Neural cell (in vitro differentiated cells): ENCODE data around the gene SFXN2. TPM values are rescaled to one million over a fixed set of nuclear protein-coding genes. Genes with fewer than 3 reads are reported as not detected.

Experiments used
- H2AFZ ChIP-seq: fragments of 200-600, 300-800 bp; sonication (generic), shearing (Covaris generic); 2 replicates; pipeline ENCODE4 v1.6.0; 2014; ENCODE audit warnings: low read depth, mild to moderate bottlenecking, antibody characterized with exemption, low read length, moderate library complexity
- H3F3A ChIP-seq: fragments of 200-600 bp; shearing (Covaris generic); 2 replicates; pipeline ENCODE4 v1.6.1; 2016; ENCODE audit warnings: mild to moderate bottlenecking, moderate library complexity, mixed read lengths, antibody characterized with exemption, low read length; ENCODE audit not compliant: insufficient read depth, poor library complexity, severe bottlenecking
- H3K27ac ChIP-seq: fragments of 200-600, 300-800 bp; sonication (generic), shearing (Covaris generic); 2 replicates; pipeline ENCODE4 v1.5.1; 2014; ENCODE audit warnings: mild to moderate bottlenecking, low read length, moderate library complexity
- H3K27me3 ChIP-seq: fragments of 300-800, 200-600 bp; sonication (generic), shearing (Covaris generic); 2 replicates; pipeline ENCODE4 v1.6.0; 2014; ENCODE audit warnings: mild to moderate bottlenecking, low read depth, low read length, moderate library complexity; ENCODE audit not compliant: insufficient read depth
- H3K36me3 ChIP-seq: fragments of 300-800, 200-600 bp; sonication (generic), shearing (Covaris generic); 2 replicates; pipeline ENCODE4 v1.5.1; 2014; ENCODE audit warnings: mild to moderate bottlenecking, antibody characterized with exemption, low read length, moderate library complexity; ENCODE audit not compliant: insufficient read depth
- H3K4me2 ChIP-seq: fragments of 300-800, 200-600 bp; sonication (generic), shearing (Covaris generic); 2 replicates; pipeline ENCODE4 v1.6.0; 2014; ENCODE audit warnings: mild to moderate bottlenecking, low read length
- H3K4me3 ChIP-seq: fragments of 300-800, 200-600 bp; sonication (generic), shearing (Covaris generic); 2 replicates; pipeline ENCODE4 v1.5.1; 2014; ENCODE audit warnings: mild to moderate bottlenecking, low read length, moderate library complexity
- H3K79me2 ChIP-seq: fragments of 200-600 bp; shearing (Covaris generic); replicated peaks from 2 replicates; pipeline ENCODE4 v1.6.0; 2014; ENCODE audit warnings: mild to moderate bottlenecking, low read length, moderate library complexity; ENCODE audit not compliant: insufficient read depth
- H3K9ac ChIP-seq: fragments of 300-800, 200-600 bp; sonication (generic), shearing (Covaris generic); 2 replicates; pipeline ENCODE4 v1.6.1; 2016; ENCODE audit warnings: mild to moderate bottlenecking, low read length, mixed read lengths
- H3K9me2 ChIP-seq: fragments of 200-600 bp; shearing (Covaris generic); 2 replicates; pipeline ENCODE4 v1.6.1; 2016; ENCODE audit warnings: mild to moderate bottlenecking, low read length, mixed read lengths; ENCODE audit not compliant: insufficient read depth
- H3K9me3 ChIP-seq: fragments of 200-600, 300-800 bp; sonication (generic), shearing (Covaris generic); 2 replicates; pipeline ENCODE4 v1.6.1; 2016; ENCODE audit warnings: mild to moderate bottlenecking, mixed run types, low read length, moderate library complexity, mixed read lengths
- H4K20me1 ChIP-seq: fragments of 200-600 bp; shearing (Covaris generic); 2 replicates; pipeline ENCODE4 v1.6.1; 2016; ENCODE audit warnings: mild to moderate bottlenecking, mixed run types; ENCODE audit not compliant: insufficient read depth
- EP300 ChIP-seq: fragments of 450-650 bp; conservative IDR thresholded peaks from 2 replicates; pipeline ENCODE4 v1.6.1; 2014; ENCODE audit warnings: antibody characterized with exemption, mild to moderate bottlenecking, moderate library complexity; ENCODE audit not compliant: poor library complexity, severe bottlenecking
- EZH2 ChIP-seq: fragments of 200-600, 300-800 bp; shearing (Covaris generic), sonication (generic); IDR thresholded peaks from 2 replicates; pipeline ENCODE4 v1.6.1; 2014; ENCODE audit warnings: antibody characterized with exemption, low read length, borderline replicate concordance, mild to moderate bottlenecking; ENCODE audit not compliant: insufficient read depth, poor library complexity, severe bottlenecking
- MXI1 ChIP-seq: fragments of 450-650 bp; conservative IDR thresholded peaks from 2 replicates; pipeline ENCODE4 v1.6.1; 2014; ENCODE audit warnings: antibody characterized with exemption, mild to moderate bottlenecking; ENCODE audit not compliant: poor library complexity, severe bottlenecking
- POLR2AphosphoS5 ChIP-seq: IDR thresholded peaks from 2 replicates; pipeline ENCODE4 v1.6.1; 2012
- RAD21 ChIP-seq: fragments of 450-650 bp; conservative IDR thresholded peaks from 2 replicates; pipeline ENCODE4 v1.6.1; 2014; ENCODE audit warnings: antibody characterized with exemption, mild to moderate bottlenecking, moderate library complexity
- SMC3 ChIP-seq: fragments of 450-650 bp; conservative IDR thresholded peaks from 2 replicates; pipeline ENCODE4 v1.6.1; 2014; ENCODE audit warnings: antibody characterized with exemption, mild to moderate bottlenecking, moderate library complexity; ENCODE audit not compliant: poor library complexity
- TAF1 ChIP-seq: IDR thresholded peaks from 2 replicates; pipeline ENCODE4 v1.6.1; 2012; ENCODE audit warnings: low read depth
- polyA plus RNA-seq: library from polyadenylated mRNA; depleted of rRNA; stranded (reverse); fragments of >200 nt; gene quantifications from 2 replicates; pipeline ENCODE4 v1.2.3, GENCODE V29; 2014
- TF ChIP-seq, protein P1 (sequence below): fragments of 450-650 bp; IDR thresholded peaks from 2 replicates; pipeline ENCODE4 v1.5.1; 2014; ENCODE audit warnings: antibody characterized with exemption, mild to moderate bottlenecking, moderate library complexity; ENCODE audit not compliant: poor library complexity, severe bottlenecking
- TF ChIP-seq, protein P2 (sequence below): IDR thresholded peaks from 2 replicates; pipeline ENCODE4 v1.6.1; 2012; ENCODE audit warnings: borderline replicate concordance

The SFXN2 gene
- polyA plus RNA-seq, 1 donor from 2014 or later: 16.0 TPM

DNA sequence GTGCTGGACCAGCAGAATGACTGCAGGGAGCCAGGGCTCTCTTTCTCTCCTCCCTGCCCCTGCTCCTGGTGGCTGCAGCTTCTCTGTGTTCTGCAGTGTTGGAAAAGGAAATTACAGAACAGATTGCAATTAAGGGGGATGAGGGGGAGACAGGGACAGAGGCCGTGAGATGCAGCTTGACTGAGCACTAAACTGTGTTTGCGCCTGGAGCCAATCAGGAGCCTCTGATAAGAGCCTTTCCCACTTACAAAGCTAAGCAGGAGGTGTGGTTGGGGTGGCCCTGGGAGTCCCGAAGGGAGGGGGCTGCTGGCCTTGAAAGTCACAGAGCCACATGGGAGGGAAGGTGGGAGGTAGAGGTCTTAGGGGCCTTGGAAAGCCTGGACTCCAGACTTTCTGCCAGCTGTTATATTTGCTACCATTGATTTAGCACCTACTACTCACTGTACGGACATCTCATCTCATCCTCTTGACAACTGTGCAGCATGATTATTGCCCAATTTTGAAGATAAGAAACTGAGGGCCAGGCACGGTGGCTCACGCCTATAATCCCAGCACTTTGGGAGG is 43.5 kb upstream of the SFXN2 start:
- Histone ChIP-seq H3K9ac (peak overlapping the region; percentile 49), H3K4me2 (no peak overlapping the region), H3K79me2 (no peaks in the 10 kb centered on the region), H3K36me3 (no peaks in the 10 kb centered on the region), H3F3A (no peaks in the 10 kb centered on the region), H4K20me1 (no peaks in the 10 kb centered on the region), H3K9me2 (no peaks in the 10 kb centered on the region), H2AFZ (no peak overlapping the region), H3K9me3 (no peaks in the 10 kb centered on the region), H3K27ac (peak overlapping the region; percentile 68), H3K4me3 (peak overlapping the region; percentile 44), H3K27me3 (no peaks in the 10 kb centered on the region)
- TF ChIP-seq MXI1: no peak
- TF ChIP-seq EZH2: no peak
- no peak for TF ChIP-seq TAF1
- TF ChIP-seq RAD21: no peak
- TF ChIP-seq, protein P1, sequence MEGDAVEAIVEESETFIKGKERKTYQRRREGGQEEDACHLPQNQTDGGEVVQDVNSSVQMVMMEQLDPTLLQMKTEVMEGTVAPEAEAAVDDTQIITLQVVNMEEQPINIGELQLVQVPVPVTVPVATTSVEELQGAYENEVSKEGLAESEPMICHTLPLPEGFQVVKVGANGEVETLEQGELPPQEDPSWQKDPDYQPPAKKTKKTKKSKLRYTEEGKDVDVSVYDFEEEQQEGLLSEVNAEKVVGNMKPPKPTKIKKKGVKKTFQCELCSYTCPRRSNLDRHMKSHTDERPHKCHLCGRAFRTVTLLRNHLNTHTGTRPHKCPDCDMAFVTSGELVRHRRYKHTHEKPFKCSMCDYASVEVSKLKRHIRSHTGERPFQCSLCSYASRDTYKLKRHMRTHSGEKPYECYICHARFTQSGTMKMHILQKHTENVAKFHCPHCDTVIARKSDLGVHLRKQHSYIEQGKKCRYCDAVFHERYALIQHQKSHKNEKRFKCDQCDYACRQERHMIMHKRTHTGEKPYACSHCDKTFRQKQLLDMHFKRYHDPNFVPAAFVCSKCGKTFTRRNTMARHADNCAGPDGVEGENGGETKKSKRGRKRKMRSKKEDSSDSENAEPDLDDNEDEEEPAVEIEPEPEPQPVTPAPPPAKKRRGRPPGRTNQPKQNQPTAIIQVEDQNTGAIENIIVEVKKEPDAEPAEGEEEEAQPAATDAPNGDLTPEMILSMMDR: no peak
- no peak for TF ChIP-seq EP300
- TF ChIP-seq POLR2AphosphoS5: peak; percentile 21

DNA sequence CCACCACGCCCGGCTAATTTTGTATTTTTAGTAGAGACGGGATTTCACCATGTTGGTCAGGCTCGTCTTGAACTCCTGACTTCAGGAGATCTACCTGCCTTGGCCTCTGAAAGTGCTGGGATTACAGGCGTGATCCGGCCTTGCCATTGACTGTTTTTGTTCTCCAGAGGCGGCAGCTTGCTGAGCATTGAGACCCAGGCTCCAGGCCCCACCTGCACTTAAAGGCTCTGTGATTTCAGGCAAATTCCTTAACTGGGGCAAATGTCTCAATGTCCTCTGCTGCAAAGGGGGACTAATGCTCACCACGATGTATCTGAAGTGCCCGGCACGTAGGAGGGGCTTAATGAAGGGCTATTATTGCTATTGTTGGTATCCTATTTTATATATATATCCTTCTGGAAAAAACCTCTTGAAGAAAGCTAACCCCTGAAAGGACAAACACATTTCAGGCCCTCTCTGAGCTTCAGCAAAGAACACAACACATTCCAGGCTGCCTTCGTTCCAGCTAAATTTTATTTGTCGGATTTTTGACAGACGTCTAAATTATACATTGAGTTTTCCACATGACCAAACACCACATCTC is 41.1 kb upstream of the SFXN2 start:
- Histone ChIP-seq H3K4me3 (peak overlapping the region; percentile 61), H3K4me2 (peak overlapping the region; percentile 81), H3K9me2 (no peaks in the 10 kb centered on the region), H2AFZ (no peak overlapping the region), H3K27me3 (no peaks in the 10 kb centered on the region), H3F3A (peaks cover 5% of the 10 kb centered on the region), H3K27ac (peak overlapping the region; percentile 95), H4K20me1 (no peaks in the 10 kb centered on the region), H3K36me3 (no peaks in the 10 kb centered on the region), H3K79me2 (no peaks in the 10 kb centered on the region), H3K9me3 (no peaks in the 10 kb centered on the region), H3K9ac (peak overlapping the region; percentile 76)
- TF ChIP-seq EP300 (no peak), SMC3 (no peak), EZH2 (no peak), POLR2AphosphoS5 (peak; percentile 18), RAD21 (no peak)
- TF ChIP-seq, protein P2, sequence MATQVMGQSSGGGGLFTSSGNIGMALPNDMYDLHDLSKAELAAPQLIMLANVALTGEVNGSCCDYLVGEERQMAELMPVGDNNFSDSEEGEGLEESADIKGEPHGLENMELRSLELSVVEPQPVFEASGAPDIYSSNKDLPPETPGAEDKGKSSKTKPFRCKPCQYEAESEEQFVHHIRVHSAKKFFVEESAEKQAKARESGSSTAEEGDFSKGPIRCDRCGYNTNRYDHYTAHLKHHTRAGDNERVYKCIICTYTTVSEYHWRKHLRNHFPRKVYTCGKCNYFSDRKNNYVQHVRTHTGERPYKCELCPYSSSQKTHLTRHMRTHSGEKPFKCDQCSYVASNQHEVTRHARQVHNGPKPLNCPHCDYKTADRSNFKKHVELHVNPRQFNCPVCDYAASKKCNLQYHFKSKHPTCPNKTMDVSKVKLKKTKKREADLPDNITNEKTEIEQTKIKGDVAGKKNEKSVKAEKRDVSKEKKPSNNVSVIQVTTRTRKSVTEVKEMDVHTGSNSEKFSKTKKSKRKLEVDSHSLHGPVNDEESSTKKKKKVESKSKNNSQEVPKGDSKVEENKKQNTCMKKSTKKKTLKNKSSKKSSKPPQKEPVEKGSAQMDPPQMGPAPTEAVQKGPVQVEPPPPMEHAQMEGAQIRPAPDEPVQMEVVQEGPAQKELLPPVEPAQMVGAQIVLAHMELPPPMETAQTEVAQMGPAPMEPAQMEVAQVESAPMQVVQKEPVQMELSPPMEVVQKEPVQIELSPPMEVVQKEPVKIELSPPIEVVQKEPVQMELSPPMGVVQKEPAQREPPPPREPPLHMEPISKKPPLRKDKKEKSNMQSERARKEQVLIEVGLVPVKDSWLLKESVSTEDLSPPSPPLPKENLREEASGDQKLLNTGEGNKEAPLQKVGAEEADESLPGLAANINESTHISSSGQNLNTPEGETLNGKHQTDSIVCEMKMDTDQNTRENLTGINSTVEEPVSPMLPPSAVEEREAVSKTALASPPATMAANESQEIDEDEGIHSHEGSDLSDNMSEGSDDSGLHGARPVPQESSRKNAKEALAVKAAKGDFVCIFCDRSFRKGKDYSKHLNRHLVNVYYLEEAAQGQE: no peak
